ENCODE measurements around the gene FPR2. TPM values are rescaled to one million over a fixed set of nuclear protein-coding genes. Genes with fewer than 3 reads are reported as not detected.

FPR2 gene
- total and polyA plus RNA-seq, 9 of the 15 experiments (the other 6 are each of a cell fraction or from before 2014, with no cell fraction given): 0.03 to 0.15 (median 0.07) TPM; not detected in 6

DNA sequence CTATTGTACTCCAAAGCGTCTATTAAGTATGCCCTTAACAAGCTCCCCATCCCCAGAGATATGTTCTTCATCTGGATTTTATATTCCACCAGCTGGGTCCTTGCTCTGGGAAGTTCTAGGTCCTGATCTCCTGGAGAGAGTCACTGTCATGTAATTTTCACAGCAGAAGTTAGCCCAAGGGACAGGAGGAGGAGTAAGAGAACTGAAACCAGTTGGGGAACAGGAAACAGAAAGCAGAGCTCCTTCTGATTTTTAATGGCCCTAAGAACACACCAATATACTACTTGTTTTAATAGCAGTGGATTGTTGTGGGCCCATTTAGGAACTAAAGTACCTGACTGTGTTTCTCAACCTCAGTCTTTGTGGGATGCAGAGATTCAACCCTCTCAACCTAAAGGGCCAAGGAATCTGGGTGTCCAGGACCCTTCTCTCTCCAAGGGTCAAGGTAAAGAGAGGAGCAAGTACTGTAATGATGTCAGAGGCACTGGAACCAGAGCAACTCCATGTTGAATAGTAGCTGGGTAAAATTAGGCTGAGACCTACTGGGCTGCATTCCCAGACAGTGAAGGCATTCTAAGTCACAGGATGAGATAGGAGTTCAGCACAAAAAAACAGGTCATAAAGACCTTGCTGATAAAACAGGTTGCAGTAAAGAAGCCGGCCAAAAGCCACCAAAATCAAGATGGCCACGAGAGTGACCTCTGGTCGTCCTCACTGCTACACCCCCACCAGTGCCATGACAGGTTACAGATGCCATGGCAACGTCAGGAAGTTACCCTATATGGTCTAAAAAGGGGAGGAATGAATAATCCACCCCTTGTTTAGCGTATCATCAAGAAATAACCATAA lies 25.9 kb downstream of the FPR2 start (continued):
- TF ChIP-seq JUND (IDR thresholded peaks at IDR 0.05; ENCODE audit: borderline replicate concordance, low read depth, low read length) (0 out of 2 replicates have a peak, but pooled peaks have one; percentile 19), JUND (tag; IDR thresholded peaks at IDR 0.05; ENCODE audit: borderline replicate concordance, low read depth, low read length) (peak; percentile 83; the same call in 2 of the 3 replicates), ZNF23 (CRISPR knock-in tag; IDR thresholded peaks at IDR 0.05) (peak; percentile 68; the same call in 1 of the 2 replicates), BACH1 (tag; IDR thresholded peaks at IDR 0.05) (peak; percentile 97), HNRNPH1 (optimal IDR thresholded peaks at IDR 0.05; ENCODE audit: low read depth, low read length) (no peak), ZNF197 (CRISPR knock-in tag; IDR thresholded peaks at IDR 0.05; ENCODE audit: low read depth) (peak; percentile 98), CHD2 (IDR thresholded peaks at IDR 0.05; ENCODE audit: low read depth, low read length) (no peak), SREBF2 (CRISPR knock-in tag; IDR thresholded peaks at IDR 0.05) (no peak), ARID2 (IDR thresholded peaks at IDR 0.05) (no peak), RBM14 (IDR thresholded peaks at IDR 0.05; ENCODE audit: borderline replicate concordance, insufficient read depth, low read depth, low read length) (no peak), STAT5B (CRISPR knock-in tag; IDR thresholded peaks at IDR 0.05) (0 out of 2 replicates have a peak, but pooled peaks have one; percentile 51)
- TF ChIP-seq, protein P1, sequence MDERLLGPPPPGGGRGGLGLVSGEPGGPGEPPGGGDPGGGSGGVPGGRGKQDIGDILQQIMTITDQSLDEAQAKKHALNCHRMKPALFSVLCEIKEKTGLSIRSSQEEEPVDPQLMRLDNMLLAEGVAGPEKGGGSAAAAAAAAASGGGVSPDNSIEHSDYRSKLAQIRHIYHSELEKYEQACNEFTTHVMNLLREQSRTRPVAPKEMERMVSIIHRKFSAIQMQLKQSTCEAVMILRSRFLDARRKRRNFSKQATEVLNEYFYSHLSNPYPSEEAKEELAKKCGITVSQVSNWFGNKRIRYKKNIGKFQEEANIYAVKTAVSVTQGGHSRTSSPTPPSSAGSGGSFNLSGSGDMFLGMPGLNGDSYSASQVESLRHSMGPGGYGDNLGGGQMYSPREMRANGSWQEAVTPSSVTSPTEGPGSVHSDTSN (CRISPR knock-in tag; IDR thresholded peaks at IDR 0.05; ENCODE audit: low read depth): no peak
- TF ChIP-seq, protein P1 (tag; conservative IDR thresholded peaks at IDR 0.05; ENCODE audit: low read depth): peak; percentile 83
- TF ChIP-seq, protein P2, sequence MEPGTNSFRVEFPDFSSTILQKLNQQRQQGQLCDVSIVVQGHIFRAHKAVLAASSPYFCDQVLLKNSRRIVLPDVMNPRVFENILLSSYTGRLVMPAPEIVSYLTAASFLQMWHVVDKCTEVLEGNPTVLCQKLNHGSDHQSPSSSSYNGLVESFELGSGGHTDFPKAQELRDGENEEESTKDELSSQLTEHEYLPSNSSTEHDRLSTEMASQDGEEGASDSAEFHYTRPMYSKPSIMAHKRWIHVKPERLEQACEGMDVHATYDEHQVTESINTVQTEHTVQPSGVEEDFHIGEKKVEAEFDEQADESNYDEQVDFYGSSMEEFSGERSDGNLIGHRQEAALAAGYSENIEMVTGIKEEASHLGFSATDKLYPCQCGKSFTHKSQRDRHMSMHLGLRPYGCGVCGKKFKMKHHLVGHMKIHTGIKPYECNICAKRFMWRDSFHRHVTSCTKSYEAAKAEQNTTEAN (CRISPR knock-in tag; IDR thresholded peaks at IDR 0.05): no peak
- TF ChIP-seq, protein P3, sequence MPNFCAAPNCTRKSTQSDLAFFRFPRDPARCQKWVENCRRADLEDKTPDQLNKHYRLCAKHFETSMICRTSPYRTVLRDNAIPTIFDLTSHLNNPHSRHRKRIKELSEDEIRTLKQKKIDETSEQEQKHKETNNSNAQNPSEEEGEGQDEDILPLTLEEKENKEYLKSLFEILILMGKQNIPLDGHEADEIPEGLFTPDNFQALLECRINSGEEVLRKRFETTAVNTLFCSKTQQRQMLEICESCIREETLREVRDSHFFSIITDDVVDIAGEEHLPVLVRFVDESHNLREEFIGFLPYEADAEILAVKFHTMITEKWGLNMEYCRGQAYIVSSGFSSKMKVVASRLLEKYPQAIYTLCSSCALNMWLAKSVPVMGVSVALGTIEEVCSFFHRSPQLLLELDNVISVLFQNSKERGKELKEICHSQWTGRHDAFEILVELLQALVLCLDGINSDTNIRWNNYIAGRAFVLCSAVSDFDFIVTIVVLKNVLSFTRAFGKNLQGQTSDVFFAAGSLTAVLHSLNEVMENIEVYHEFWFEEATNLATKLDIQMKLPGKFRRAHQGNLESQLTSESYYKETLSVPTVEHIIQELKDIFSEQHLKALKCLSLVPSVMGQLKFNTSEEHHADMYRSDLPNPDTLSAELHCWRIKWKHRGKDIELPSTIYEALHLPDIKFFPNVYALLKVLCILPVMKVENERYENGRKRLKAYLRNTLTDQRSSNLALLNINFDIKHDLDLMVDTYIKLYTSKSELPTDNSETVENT (CRISPR knock-in tag; IDR thresholded peaks at IDR 0.05): no peak
- TF ChIP-seq, protein P4, sequence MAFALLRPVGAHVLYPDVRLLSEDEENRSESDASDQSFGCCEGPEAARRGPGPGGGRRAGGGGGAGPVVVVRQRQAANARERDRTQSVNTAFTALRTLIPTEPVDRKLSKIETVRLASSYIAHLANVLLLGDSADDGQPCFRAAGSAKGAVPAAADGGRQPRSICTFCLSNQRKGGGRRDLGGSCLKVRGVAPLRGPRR (CRISPR knock-in tag; IDR thresholded peaks at IDR 0.05): peak; percentile 95
- TF ChIP-seq, protein P5, sequence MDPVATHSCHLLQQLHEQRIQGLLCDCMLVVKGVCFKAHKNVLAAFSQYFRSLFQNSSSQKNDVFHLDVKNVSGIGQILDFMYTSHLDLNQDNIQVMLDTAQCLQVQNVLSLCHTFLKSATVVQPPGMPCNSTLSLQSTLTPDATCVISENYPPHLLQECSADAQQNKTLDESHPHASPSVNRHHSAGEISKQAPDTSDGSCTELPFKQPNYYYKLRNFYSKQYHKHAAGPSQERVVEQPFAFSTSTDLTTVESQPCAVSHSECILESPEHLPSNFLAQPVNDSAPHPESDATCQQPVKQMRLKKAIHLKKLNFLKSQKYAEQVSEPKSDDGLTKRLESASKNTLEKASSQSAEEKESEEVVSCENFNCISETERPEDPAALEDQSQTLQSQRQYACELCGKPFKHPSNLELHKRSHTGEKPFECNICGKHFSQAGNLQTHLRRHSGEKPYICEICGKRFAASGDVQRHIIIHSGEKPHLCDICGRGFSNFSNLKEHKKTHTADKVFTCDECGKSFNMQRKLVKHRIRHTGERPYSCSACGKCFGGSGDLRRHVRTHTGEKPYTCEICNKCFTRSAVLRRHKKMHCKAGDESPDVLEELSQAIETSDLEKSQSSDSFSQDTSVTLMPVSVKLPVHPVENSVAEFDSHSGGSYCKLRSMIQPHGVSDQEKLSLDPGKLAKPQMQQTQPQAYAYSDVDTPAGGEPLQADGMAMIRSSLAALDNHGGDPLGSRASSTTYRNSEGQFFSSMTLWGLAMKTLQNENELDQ (CRISPR knock-in tag; IDR thresholded peaks at IDR 0.05; ENCODE audit: borderline replicate concordance): no peak

All from K562 (cell line).